Effector memory CD8-positive, alpha-beta T cell (primary cell): ENCODE results near the gene UNC13B.

Source experiments
- ATAC-seq: fragments of 150-1000 bp; cut with Tn5 transposase; replicated peaks from 2 replicates; pipeline ENCODE4 v1.10.0; 2021; ENCODE audit warnings: mild to moderate bottlenecking, moderate library complexity
- DNase-seq, 3 experiments: peaks; one replicate each; pipeline ENCODE4 v3.0.0; 2021
- H3K27ac Mint-ChIP-seq, 2 donors: one replicate each; pipeline ENCODE4 v1.8.0; 2022; ENCODE audit warnings: mild to moderate bottlenecking in 2 of 2, mixed read lengths in 2 of 2, moderate library complexity in 2 of 2
- H3K27me3 Mint-ChIP-seq, 2 donors: one replicate each; pipeline ENCODE4 v1.8.0; 2022; ENCODE audit warnings: mixed read lengths in 2 of 2
- H3K36me3 Mint-ChIP-seq: one replicate; pipeline ENCODE4 v1.8.0; 2022; ENCODE audit warnings: mild to moderate bottlenecking, moderate library complexity, mixed read lengths; ENCODE audit not compliant: insufficient read depth
- H3K4me1 Mint-ChIP-seq, 2 donors: one replicate each; pipeline ENCODE4 v1.8.0; 2022; ENCODE audit warnings: low read depth in 2 of 2, mixed read lengths in 2 of 2
- H3K4me3 Mint-ChIP-seq, 2 donors: one replicate each; pipeline ENCODE4 v1.8.0; 2022; ENCODE audit warnings: mild to moderate bottlenecking in 2 of 2, mixed read lengths in 2 of 2, moderate library complexity in 2 of 2
- H3K9me3 Mint-ChIP-seq, 2 donors: one replicate each; pipeline ENCODE4 v1.8.0; 2022; ENCODE audit warnings: mixed read lengths in 2 of 2

The UNC13B gene

GRCh38 chr9:35279946-35280345 lies 118.1 kb downstream of the UNC13B start:
- Mint-ChIP-seq H3K4me1 (peaks cover 5 to 14% of the 10 kb centered on the region in 2 donors), H3K27me3 (peaks cover 5 to 12% of the 10 kb centered on the region in 2 donors), H3K9me3 (no peaks in the 10 kb centered on the region), H3K4me3 (no peak overlapping the region), H3K27ac (no peak overlapping the region), H3K36me3 (no peaks in the 10 kb centered on the region)
- ATAC-seq (no peak), DNase-seq (no peak)

- Mint-ChIP-seq H3K27ac (no peak overlapping the region), H3K36me3 (no peaks in the 10 kb centered on the region), H3K4me3 (no peak overlapping the region), H3K9me3 (no peaks in the 10 kb centered on the region), H3K27me3 (peaks cover 5 to 12% of the 10 kb centered on the region in 2 donors), H3K4me1 (peaks cover 5 to 14% of the 10 kb centered on the region in 2 donors)
- no peak for ATAC-seq
- no peak for DNase-seq
Observed at GRCh38 chr9:35280399-35280798, 118.6 kb downstream of the UNC13B start.

- H3K27ac Mint-ChIP-seq, result no peak overlapping the region
- no peak overlapping the region for H3K4me3 Mint-ChIP-seq
- no peaks in the 10 kb centered on the region for H3K4me1 Mint-ChIP-seq
- peaks cover 32 to 34% of the 10 kb centered on the region in 2 donors for H3K27me3 Mint-ChIP-seq
- ATAC-seq (no peak), DNase-seq (no peak)
- H3K9me3 Mint-ChIP-seq, result no peaks in the 10 kb centered on the region
- H3K36me3 Mint-ChIP-seq, result no peaks in the 10 kb centered on the region
Observed at GRCh38 chr9:35285731-35286130, 123.9 kb downstream of the UNC13B start.

- no peak overlapping the region for H3K27ac Mint-ChIP-seq
- no peak overlapping the region for H3K4me3 Mint-ChIP-seq
- peaks cover 38 to 40% of the 10 kb centered on the region in 2 donors for H3K27me3 Mint-ChIP-seq
- DNase-seq (no peak), ATAC-seq (no peak)
- H3K9me3 Mint-ChIP-seq, result no peaks in the 10 kb centered on the region
- H3K4me1 Mint-ChIP-seq, result no peaks in the 10 kb centered on the region
- H3K36me3 Mint-ChIP-seq, result no peaks in the 10 kb centered on the region
Observed at GRCh38 chr9:35286381-35286780, 124.6 kb downstream of the UNC13B start.

- ATAC-seq, result no peak
- Mint-ChIP-seq H3K9me3 (no peaks in the 10 kb centered on the region), H3K27me3 (peaks cover 38 to 52% of the 10 kb centered on the region in 2 donors), H3K27ac (no peak overlapping the region), H3K4me1 (no peaks in the 10 kb centered on the region), H3K4me3 (no peak overlapping the region), H3K36me3 (no peaks in the 10 kb centered on the region)
- DNase-seq, result no peak
Observed at GRCh38 chr9:35287987-35288632, 126.3 kb downstream of the UNC13B start.

- DNase-seq, result no peak
- no peak for ATAC-seq
- Mint-ChIP-seq H3K4me1 (no peaks in the 10 kb centered on the region), H3K9me3 (no peaks in the 10 kb centered on the region), H3K36me3 (no peaks in the 10 kb centered on the region), H3K27ac (no peak overlapping the region), H3K27me3 (peaks cover 35 to 48% of the 10 kb centered on the region in 2 donors), H3K4me3 (no peak overlapping the region)
Observed at GRCh38 chr9:35288778-35289177, 127.0 kb downstream of the UNC13B start.

GRCh38 chr9:35293376-35293964 lies 131.7 kb downstream of the UNC13B start:
- DNase-seq, result no peak
- Mint-ChIP-seq H3K9me3 (no peaks in the 10 kb centered on the region), H3K4me3 (no peak overlapping the region), H3K4me1 (no peaks in the 10 kb centered on the region), H3K27ac (no peak overlapping the region), H3K27me3 (peaks cover 29 to 34% of the 10 kb centered on the region in 2 donors), H3K36me3 (no peaks in the 10 kb centered on the region)
- no peak for ATAC-seq

- no peak overlapping the region for H3K4me3 Mint-ChIP-seq
- DNase-seq, result no peak
Observed at GRCh38 chr9:35294066-35294465, 132.3 kb downstream of the UNC13B start.

GRCh38 chr9:35294556-35294955 lies 132.7 kb downstream of the UNC13B start:
- no peak for DNase-seq
- no peak overlapping the region for H3K4me3 Mint-ChIP-seq
- no peak for ATAC-seq
- no peaks in the 10 kb centered on the region for H3K36me3 Mint-ChIP-seq
- peaks cover 26 to 35% of the 10 kb centered on the region in 2 donors for H3K27me3 Mint-ChIP-seq
- H3K9me3 Mint-ChIP-seq, result no peaks in the 10 kb centered on the region
- no peak overlapping the region for H3K27ac Mint-ChIP-seq
- no peaks in the 10 kb centered on the region for H3K4me1 Mint-ChIP-seq

More at GRCh38 chr9:35294066-35294465, 132.3 kb downstream of the UNC13B start:
- ATAC-seq, result no peak
- Mint-ChIP-seq H3K36me3 (no peaks in the 10 kb centered on the region), H3K4me1 (no peaks in the 10 kb centered on the region), H3K27ac (no peak overlapping the region), H3K9me3 (no peaks in the 10 kb centered on the region), H3K27me3 (peaks cover 26 to 33% of the 10 kb centered on the region in 2 donors)

GRCh38 chr9:35295369-35296036 lies 133.7 kb downstream of the UNC13B start:
- Mint-ChIP-seq H3K27ac (no peak overlapping the region), H3K4me1 (no peaks in the 10 kb centered on the region), H3K36me3 (no peaks in the 10 kb centered on the region), H3K4me3 (no peak overlapping the region), H3K27me3 (peaks cover 30 to 42% of the 10 kb centered on the region in 2 donors), H3K9me3 (no peaks in the 10 kb centered on the region)
- ATAC-seq (no peak), DNase-seq (no peak)

GRCh38 chr9:35303567-35303966 lies 141.8 kb downstream of the UNC13B start:
- Mint-ChIP-seq H3K4me1 (no peaks in the 10 kb centered on the region), H3K36me3 (no peaks in the 10 kb centered on the region), H3K27ac (no peak overlapping the region), H3K27me3 (peaks cover 70 to 84% of the 10 kb centered on the region in 2 donors), H3K4me3 (no peak overlapping the region), H3K9me3 (no peaks in the 10 kb centered on the region)
- no peak for DNase-seq
- ATAC-seq, result no peak

GRCh38 chr9:35306283-35306682 lies 144.5 kb downstream of the UNC13B start:
- H3K9me3 Mint-ChIP-seq, result no peaks in the 10 kb centered on the region
- ATAC-seq (no peak), DNase-seq (no peak)
- H3K27me3 Mint-ChIP-seq, result peaks cover 53 to 91% of the 10 kb centered on the region in 2 donors
- no peaks in the 10 kb centered on the region for H3K36me3 Mint-ChIP-seq
- H3K27ac Mint-ChIP-seq, result no peak overlapping the region
- H3K4me1 Mint-ChIP-seq, result no peaks in the 10 kb centered on the region
- no peak overlapping the region for H3K4me3 Mint-ChIP-seq

GRCh38 chr9:35308316-35308715 lies 146.5 kb downstream of the UNC13B start:
- peaks cover 36 to 79% of the 10 kb centered on the region in 2 donors for H3K27me3 Mint-ChIP-seq
- no peak overlapping the region for H3K27ac Mint-ChIP-seq
- no peak for DNase-seq
- H3K4me3 Mint-ChIP-seq, result no peak overlapping the region
- no peaks in the 10 kb centered on the region for H3K36me3 Mint-ChIP-seq
- no peaks in the 10 kb centered on the region for H3K4me1 Mint-ChIP-seq
- ATAC-seq, result no peak
- no peaks in the 10 kb centered on the region for H3K9me3 Mint-ChIP-seq
